Activated CD4-positive, CD25-positive, alpha-beta regulatory T cell (primary cell): Measurements from ENCODE around the gene CACNA1C.

Experiments
- DNase-seq, 4 experiments: peaks; one replicate each; lab custom pipeline; 2025; lab: John Stamatoyannopoulos, UW

The CACNA1C gene

DNA sequence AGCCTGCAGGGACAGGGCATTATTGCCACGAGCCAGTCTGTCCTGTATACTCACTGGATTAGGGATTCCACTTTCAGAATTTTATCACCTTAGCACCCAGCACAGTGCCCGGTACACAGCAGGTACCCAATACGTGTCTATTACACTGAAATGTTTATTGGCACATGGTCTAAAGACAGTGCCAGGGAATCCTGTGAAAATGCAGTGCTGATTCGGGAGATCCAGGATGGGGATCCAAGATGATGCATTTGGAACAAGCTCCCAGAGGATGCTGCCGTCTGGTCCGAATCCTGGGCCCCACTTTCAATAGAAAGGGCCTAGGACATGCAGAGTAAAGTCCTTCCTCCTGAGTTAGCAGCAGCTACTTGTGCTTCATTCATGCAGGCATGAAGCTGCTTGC lies 230.7 kb downstream of the CACNA1C start:
- no peak for DNase-seq

DNA sequence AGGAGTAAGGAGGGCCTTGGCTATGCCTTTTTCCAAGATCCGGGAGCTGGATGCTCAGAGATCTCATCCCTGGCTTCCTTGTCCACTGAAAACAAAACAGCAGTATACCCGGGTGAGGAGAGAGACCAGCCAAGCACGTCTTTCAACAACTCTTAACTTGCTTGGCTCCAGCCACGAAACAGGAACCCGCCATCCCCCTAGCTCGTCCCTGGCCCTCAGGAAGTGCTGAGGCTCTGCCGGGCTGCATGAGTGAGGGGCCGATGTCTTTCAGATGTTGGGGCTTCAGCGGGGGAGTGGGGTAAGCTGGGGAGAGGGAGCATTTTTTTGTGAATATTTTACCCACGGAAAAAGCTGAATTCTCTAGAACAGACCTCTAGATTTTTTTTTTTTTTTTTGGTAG lies 231.1 kb downstream of the CACNA1C start:
- no peak for DNase-seq

DNA sequence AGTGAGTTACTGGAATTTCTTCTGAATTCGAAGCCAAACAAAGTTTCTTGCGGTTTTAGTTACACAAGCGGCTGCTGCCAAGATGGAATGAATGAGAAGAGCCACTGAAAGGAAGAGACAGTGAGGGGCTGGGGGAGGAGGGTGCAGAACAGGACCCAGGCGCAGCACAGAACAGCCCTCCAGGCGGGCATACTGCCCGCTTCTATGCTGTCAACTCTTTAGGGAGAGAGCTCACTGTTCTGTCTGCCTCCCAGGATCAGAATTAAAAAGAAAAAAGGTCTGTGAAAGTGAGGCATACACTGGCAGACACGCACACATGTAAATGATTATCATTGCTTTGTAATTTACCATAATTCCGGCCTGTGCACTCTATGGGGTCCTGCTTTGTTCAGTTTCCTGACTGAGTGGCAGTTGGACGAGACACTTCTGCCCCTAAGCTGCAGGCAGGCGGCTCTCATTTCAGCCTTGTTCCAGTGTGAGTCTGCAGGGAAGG lies 231.6 kb downstream of the CACNA1C start:
- DNase-seq, result no peak

DNA sequence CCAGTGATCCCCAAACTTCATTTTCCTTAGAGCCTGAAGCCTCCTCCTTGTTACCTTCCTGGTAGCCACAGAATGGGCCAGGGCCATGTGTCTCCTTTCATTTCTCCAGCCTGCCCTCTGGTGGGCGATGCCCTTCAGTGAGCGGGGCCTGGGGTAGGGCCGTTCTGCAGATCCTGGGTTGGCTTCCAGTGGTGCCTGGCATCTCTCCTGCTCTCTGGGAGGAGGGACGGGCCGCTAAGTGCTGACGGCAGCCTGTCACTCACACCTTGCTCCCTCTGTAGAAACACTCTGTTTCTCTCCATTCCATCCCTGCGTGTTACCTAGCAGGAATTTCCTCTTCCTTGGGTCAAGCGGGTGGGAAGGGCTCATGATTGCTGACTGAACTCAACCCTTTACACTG lies 232.1 kb downstream of the CACNA1C start:
- no peak for DNase-seq

DNA sequence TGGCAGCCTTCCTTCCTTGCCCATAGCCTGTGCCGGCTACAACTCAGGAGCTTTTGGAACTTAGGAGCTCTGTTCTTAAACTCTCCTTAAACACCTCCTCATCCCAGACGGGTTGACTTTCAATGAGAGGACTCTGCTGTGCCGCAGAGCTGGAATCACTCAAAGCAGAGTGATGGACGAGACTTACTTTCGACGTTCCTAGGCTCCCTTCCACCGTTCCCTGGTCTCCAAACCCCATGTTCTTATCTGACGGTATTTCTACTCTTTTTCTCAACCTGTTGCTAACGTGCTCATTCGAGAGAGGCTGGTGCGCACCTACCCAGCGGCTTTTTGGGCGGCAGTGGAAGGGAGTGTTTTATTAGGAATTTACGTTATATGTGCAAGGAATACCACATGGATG lies 232.7 kb downstream of the CACNA1C start:
- no peak for DNase-seq

DNA sequence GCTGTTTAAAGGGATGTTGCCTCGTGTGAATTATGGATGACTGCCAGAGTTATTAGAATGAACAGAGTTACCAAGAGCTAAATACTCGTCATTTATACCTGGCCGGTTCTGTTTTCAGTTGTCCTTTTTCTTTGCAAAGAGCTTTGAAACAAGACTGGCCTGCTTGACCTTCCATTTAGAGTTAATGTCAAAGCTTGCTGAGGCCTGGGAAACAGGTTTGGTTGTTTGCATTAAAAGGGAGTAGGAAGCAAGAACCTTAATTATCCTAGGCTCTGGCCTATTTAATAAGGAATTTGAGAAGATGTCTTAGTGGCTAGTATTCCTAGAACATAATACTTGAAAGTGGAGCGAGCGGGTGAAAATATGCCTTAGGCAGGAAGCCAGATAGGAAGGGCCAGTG lies 233.3 kb downstream of the CACNA1C start:
- DNase-seq, result no peak

DNA sequence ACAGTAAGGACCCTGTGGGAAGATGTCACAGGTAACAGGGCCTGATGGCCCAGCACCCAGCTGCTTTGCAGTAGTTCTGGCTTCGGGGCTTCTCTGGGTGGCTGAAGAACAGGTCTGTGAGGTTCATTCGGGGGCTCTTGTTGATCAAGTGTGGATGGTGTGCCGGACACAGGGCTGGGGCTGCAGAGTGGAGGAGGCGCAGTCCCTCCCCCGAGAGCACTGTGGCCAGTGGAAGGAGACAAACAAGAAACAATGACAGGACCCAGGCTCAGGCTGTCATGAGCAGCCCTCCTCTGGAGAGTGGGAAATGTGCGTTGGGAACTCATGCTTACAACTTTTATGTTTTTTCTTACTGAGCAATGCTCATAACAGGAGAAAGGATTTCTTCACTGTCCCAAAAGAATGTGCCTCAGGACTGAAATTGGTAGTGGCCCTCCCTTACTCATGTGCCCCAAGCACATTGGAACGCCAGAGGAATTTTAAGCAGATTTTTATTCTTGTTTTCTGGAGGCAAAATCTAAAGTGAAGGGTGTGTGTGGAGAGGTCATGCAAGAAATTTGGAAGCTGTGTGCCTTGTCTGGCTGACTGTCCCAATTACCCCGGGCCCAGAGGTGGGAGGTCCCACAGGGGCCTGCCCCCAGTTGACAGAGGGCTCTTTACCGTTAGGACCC lies 233.8 kb downstream of the CACNA1C start:
- DNase-seq, result no peak

DNA sequence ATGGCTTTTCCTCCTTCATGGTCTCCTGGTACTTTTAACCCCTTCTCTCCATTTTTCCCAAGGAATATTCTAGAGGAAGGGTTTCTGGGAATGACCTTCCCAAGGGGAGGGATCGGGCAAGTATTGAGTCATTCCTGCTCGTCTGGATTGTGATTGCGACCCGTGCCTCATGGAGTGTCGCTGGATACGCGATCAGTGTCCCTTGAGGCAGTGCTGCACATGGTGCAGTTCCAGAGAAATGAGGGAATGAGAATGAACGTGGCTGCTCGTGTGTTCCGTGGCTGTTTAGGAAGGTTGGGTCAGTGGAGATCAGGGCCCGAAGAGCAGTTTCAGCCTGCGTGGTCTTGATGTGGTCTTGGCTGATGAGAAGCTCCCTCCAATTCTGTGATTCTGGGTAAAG lies 234.4 kb downstream of the CACNA1C start:
- no peak for DNase-seq

DNA sequence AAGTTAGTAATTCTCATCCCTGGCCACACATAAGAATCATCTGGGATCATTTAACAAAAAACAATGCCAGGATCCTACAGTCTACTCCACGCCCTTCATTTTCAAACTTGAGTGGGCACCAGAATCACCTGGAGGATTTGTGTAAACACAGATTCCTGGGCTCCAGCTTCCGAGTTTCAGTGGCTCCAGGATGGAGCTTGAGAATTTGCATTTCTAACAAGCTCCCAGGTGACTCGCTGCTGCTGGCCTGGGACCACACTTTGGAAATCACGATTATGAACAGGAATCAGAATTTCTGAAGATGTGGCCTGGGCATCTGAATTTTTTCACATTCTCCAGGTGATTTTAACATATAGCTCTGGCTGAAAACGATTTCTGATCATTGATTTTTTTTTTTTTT lies 234.8 kb downstream of the CACNA1C start:
- no peak for DNase-seq

DNA sequence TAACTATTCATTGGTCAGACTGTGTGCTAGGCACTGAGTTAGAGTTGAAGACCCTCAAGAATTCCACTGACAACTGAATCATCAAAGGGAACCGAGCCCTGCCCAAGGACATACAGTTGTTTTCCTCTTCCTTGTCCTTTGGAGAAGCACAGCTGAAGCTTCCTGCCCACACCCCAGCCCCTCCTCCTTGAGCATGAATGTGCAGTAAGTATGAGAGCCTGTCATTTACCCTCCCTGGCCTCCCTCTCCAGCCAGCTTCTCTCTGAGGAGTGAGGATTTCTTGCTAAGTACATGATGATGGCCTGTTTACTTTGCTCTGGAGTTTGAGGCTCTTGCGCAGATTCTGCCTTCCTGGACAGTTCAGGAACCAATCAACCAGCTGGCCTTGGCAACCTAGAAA lies 235.2 kb downstream of the CACNA1C start:
- DNase-seq, result no peak

DNA sequence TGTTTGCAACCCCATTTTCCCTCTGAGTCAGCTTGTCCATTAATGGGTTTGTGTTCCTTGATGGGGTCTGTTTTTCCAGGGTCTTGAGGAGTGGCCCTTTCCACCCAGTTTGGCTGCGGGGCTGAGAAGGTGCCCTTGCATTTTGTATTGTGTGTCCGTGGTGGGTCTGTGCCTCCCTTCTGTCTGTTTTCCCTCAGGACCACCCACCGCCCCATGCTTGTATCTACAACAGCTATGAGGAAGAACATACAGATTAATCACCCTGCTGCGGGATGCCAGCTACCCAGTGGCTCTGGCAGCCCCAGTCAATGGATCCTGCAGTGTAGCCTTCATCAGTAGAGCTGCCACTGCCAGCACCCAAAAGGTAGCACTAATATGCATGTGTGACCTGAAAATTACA lies 235.7 kb downstream of the CACNA1C start:
- DNase-seq, result no peak

DNA sequence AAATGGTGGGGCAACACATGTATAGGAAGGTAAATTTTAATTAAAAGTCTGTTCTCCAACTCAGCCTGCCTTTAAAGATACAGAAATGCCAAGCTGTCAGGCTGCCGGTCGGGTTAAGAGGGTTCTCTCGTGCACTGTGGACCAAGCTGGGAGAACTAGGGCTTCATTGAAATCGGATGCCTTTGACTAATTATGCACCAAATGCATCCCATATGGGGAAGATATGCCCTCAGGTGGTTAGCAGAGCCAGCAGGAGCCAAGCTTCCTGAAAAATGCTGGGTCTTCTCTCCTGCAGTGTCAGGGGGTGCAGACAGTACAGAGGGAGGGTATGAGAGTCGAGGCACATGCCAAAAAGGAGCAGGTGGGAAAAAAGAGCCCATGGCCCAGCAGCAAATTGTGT lies 236.1 kb downstream of the CACNA1C start:
- DNase-seq, result no peak

DNA sequence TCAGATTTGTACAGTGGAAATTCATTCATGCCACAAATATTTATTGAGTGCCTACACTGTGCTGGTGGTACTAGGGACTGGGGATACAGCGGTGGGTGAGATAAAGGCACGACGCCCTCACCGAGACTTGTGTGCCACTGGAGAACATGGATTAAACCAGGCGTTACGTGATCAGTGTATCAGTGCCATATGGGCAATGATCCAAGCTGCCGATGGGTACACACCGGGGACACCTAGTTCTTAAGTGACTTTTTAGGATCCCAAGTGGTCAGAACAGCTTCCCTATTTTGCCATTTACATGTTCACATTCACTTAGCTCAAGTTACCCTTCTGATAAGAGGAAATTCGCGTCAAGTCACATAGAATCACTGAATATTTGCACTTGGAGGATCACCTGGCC lies 236.7 kb downstream of the CACNA1C start:
- DNase-seq, result no peak

DNA sequence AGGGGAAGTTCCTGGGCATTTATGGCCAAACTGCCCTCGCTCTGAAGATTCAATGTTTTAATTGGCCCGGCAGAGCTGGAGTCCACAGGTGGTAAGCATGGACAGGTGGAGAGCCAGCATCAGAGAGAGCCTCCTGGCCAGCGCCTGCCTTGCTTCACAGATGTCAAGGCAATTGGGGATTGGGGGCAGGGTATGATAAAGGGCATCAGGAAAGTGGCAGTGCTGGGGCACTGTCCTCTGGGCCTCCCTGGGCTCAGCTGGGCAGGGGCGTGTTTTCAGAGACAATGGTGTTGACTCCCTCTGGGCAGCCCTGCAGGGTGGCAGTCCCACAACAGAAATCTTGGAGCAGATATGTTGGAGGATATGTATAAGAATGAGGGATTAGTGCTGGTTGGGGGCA lies 237.3 kb downstream of the CACNA1C start:
- DNase-seq, result no peak

DNA sequence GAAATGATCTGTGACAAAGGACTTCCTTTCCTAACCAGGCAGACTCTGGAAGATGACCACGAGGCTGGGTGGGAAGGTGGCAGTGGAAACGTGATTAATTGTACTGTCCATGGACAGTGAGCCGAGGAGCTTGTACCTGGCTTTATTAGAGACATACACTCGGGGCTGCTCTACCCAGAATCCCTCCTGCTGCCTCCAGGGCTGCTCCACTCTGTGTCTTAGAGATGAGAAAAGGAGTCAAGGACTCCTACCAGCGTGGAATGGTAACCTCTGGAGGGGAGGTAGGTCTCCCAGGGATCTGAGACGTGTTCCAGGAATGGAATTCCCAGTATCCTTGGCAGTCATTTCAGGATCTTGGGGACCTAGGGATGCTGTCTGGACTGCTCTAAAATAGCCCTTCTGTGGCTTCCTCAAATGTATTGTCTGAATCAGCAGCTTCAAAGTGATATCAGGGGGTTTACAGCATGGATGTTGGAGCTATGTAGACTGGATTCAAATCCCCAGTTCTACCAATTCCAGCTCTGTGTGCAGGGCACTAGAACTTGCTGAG lies 237.8 kb downstream of the CACNA1C start:
- no peak for DNase-seq

DNA sequence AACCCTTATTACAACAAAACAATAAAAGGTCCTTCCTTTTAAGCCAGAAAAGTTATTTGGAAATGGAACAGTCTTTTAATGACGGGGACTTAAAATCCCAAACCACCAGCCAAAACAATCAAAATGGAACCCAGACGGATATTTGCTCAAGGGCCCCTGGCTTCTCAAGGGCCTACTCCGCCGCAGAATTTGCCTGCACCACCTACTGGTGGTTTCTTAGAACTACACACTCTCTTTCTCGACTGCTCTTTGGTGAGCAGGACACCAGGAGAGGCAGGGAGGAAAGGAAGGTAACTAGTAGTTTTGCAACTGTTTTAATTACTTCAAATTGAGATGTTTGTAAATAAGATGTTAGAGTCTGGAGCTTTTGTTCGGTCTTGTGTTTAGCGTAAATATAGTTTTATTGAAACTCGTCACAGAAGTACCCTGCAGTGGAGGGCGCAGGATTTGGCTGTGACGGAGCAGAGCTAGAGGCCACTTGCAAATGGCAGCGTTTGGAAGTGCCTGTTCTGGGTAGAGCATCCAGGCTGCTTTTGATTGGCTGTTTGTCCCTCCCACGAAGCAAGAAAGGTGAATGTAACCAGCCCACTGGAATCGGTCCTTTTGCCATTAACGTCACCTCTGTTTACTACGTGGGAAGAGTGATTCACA lies 238.5 kb downstream of the CACNA1C start:
- no peak for DNase-seq

DNA sequence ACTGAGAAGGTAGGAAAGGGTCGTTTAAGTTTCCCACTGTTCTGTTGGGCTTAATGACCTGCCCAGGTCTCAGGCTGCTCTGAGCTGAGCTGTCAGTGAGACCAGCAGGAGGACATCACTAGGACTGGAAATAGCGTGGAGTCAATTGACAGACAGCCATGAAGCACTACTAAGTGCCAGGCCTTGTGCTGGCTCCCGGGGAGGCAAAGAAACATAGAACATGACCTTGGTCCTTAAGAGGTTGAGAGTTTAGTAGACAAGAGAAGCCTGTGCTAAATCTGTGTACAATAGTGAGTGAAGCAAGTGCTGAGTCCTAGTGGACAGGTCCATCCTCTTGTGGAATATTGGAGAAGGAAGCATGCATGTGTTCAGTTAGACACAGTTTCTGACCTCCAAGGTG lies 239.2 kb downstream of the CACNA1C start:
- no peak for DNase-seq

DNA sequence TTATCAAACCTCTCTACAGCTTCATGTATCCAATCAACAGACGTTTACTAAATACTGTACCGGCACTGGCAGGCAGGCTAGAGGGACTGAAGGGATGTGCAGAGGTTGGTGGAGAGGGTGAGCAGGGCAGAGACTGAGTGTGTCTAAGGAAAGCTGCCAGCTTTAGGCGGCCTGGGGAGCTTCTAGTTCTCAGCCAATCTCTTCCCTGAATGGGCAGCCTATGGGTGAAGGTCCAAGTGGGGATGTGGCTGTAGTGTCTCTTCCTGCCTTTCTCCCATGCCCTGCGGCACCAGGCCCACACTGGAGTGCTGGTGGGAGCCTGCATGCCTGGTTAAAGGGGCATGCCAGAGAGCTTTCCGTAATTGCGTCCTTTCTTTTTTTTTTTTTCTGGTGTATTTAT lies 239.8 kb downstream of the CACNA1C start:
- no peak for DNase-seq

DNA sequence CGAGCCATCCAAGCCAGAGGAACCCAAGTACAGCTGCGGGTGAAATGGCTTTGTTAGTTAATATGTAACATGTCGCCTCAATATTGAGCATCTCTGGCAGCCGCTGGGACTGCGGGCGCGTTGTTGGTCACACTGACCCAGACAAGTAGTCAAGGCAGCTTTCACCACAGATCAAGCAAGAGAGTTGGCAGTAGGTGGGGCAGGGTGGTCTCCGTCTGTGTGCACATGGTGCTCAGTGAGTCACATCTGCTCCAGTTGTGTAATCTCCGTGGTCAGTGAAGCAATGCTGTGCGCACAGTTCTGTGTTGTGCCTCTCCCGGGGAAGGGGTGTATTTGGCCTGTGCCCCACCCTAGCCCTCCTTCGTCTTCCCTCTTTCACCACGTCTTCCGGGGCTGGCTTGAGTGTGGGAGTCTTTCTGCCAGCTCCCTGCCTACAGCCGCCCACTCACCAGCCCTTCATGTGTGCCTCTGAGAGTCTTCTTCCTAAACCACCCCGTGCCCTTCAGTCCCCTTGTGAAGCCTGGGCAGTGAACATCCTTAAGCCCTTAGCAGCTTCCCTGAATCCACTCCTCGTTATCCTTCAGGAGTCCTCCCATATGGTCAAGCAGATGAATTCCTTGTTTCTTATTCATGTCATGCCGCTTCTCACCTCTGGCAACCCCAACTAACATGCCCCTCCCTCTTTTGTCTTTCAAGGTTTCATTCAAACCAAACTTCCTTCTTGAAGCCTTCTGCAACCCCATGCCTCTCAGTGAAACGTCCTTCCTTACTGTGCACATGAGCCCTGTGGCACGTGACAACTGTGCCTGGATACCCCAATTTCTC lies 242.1 kb downstream of the CACNA1C start:
- DNase-seq, result no peak

DNA sequence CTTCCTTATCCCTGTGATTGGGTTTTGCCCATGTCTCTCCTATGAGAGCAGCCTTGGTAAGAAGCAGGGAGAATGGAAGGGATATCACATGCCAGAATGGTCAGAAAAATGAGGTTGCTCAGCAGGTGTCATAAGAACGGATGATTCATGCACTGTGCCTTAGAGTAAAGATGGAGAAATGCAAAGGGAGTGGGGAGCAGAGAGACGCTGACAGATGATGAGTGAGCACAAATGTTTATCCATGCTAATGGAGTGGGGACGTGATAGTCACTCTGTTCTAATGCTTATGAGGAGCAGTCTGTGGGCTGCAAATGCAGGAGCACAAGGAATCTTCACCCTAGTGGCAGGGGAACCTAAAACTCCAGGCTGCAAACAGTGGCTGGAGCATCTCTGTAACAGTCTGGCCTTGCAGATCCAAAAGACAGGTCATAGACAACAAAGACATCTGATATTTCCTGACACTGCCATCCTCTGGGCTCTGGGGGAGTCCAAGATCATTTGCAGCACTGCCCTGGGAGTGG lies 243.2 kb downstream of the CACNA1C start:
- no peak for DNase-seq

DNA sequence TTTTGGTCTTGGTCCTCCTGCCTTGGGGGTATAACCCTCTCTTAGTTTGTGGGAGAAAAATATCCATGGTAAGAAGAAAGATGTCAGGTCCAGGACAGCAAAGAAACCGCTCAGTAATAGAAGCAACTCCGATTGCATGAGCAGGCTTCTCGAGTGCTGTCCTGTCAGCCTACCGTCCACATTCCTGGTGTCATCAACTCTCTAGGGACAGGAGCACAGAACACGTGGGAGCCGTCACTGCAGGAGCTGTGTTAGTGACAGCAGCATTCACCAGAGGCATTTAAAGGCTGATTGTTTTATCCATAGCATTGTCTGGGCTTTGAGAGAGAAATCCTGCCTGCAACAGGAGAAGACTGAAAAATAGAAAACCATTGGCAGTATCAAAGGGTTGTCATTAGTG lies 244.2 kb downstream of the CACNA1C start:
- no peak for DNase-seq

DNA sequence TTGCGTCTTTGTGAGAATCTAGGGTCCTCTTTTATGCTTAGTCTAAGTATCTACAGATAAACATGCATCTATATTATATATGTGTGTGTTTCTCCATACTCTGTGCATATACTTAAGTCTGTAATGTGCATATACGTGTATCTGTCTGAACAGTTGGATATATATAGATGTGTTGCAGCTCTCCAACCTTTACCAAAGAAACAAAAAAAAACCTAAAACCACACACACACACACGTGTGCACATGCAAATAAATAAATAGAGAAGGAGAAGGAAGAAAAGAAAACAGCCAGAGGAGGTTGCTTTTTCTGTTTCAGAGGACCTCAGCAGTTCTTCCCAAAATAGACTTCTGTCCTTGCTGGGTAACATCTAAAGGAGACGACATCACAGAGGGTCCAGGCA lies 244.9 kb downstream of the CACNA1C start:
- DNase-seq, result no peak
